Measurements from ENCODE around the gene MSX1. TPM values are rescaled to one million over a fixed set of nuclear protein-coding genes. Genes with fewer than 3 reads are reported as not detected.

MSX1 gene
- 5.0 to 10.8 TPM (median 9.4 TPM) in 5 replicates for total RNA-seq (2022; extraction: Qiagen RNA extraction; ENCODE audit: low read depth)

GRCh38 chr4:4859325-4859798 lies at the start of gene MSX1:
Gene MSX1 (plus strand): TSS chr4:4859665. CDS start chr4:4859900, 235 bp downstream.

Other genes starting within 250 kb of the MSX1 start
- gene CYTL1, start 159.8 kb downstream of the MSX1 start, total RNA-seq (2022; extraction: Qiagen RNA extraction; ENCODE audit: low read depth): not detected in 5 replicates
- gene STK32B, start 191.8 kb downstream of the MSX1 start, total RNA-seq (2022; extraction: Qiagen RNA extraction; ENCODE audit: low read depth): 17.7 to 21.4 TPM (median 18.0 TPM) in 5 replicates